SK-N-MC (cell line): Measurements from ENCODE around the gene PRICKLE4.

ENCODE experiments used
- EZH2 ChIP-seq: fragments of 200-600 bp; sonication (generic); IDR thresholded peaks from one replicate; pipeline ENCODE4 v1.6.1; 2017; ENCODE audit warnings: antibody characterized with exemption
- FOXP2 ChIP-seq: optimal IDR thresholded peaks from 2 replicates; pipeline ENCODE3; 2011; ENCODE audit warnings: mild to moderate bottlenecking, moderate library complexity; ENCODE audit not compliant: insufficient read depth; ENCODE audit errors: extremely low read length, control extremely low read depth
- POLR2AphosphoS5 ChIP-seq: IDR thresholded peaks from 2 replicates; pipeline ENCODE4 v1.6.1; 2012; ENCODE audit warnings: mild to moderate bottlenecking, low read depth, low read length, borderline replicate concordance

DNA sequence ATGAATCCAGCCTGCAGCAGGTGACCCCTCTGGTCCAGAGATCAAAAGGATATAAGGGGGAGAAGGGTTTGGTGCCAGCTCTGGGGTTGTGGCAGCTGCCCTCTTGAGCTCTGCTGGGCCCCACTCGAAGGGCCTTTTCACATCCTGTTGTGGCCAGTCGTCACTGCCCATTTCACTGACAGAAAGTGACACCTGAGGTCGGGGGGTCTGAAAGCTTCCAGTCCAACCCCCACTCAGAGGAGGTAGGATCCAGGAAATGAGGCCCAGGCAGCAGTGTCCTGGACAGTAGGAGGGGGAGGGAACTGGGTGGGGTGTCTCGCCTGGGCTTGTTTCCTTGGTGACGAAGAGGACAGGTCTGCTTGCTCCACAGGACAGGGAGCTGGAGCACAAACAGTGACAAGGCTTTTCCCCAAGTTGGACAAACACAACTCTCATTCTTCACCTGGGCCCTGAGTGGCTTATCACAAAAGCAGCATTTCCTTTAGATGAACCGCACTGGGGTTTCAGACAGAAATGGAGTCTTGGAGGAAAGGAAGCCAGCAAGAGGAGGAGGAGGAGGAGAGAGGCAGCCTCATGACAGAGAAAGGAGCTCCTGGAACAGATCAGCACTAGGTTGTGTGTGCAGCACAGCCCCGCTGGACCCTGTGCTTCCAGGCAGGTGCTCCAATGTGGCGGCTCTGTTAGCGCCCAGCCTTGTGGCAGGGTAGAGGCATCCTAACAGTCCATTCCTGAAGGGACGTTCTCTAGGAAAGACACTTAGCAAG is 11.9 kb upstream of the PRICKLE4 start:
- TF ChIP-seq POLR2AphosphoS5 = no peak
- TF ChIP-seq EZH2 = no peak
- TF ChIP-seq FOXP2 = no peak
